Keratinocyte (primary cell): ENCODE measurements around the gene CIB4. TPM values are rescaled to one million over a fixed set of nuclear protein-coding genes. Genes with fewer than 3 reads are reported as not detected.

Source experiments
- DNase-seq: peaks from one replicate; pipeline ENCODE4 v3.0.0-alpha.2; 2011; ENCODE audit warnings: low read depth, missing footprints, low spot score
- FAIRE-seq: peaks from 2 replicates; lab custom pipeline; 2011; peaks lifted over from hg19 to GRCh38; lab: Jason Lieb, UNC
- H2AFZ ChIP-seq: 2 replicates; pipeline ENCODE4 v1.6.0; 2012; ENCODE audit warnings: low read length, control low read depth, inconsistent platforms; ENCODE audit not compliant: control insufficient read depth
- H3K27ac ChIP-seq: 2 replicates; pipeline ENCODE4 v1.5.1; 2011; ENCODE audit warnings: low read length; ENCODE audit not compliant: control insufficient read depth, insufficient read depth
- H3K27me3 ChIP-seq: 3 replicates; pipeline ENCODE4 v1.6.0; 2011; ENCODE audit warnings: low read length; ENCODE audit not compliant: control insufficient read depth, insufficient read depth; ENCODE audit errors: extremely low read depth
- H3K36me3 ChIP-seq, 2 experiments: 2 replicates in 1 of 2; 3 replicates in 1 of 2; pipeline ENCODE4 v1.5.1; 2011; ENCODE audit warnings: low read length in 2 of 2, mild to moderate bottlenecking in 1 of 2; ENCODE audit not compliant: control insufficient read depth in 2 of 2, insufficient read depth in 2 of 2; ENCODE audit errors: extremely low read depth in 1 of 2
- H3K4me1 ChIP-seq: 3 replicates; pipeline ENCODE4 v1.5.1; 2011; ENCODE audit warnings: low read length; ENCODE audit not compliant: control insufficient read depth, insufficient read depth; ENCODE audit errors: extremely low read depth
- H3K4me2 ChIP-seq: 3 replicates; pipeline ENCODE4 v1.6.0; 2011; ENCODE audit warnings: low read depth, low read length; ENCODE audit not compliant: control insufficient read depth, insufficient read depth; ENCODE audit errors: extremely low read depth
- H3K4me3 ChIP-seq, 3 experiments: fragments of 200-600 bp in 1 of 3; sonication (generic) in 1 of 3; 2 replicates in 2 of 3; 3 replicates in 1 of 3; pipeline ENCODE4 v1.5.1; 2011 to 2016; ENCODE audit warnings: low read length in 3 of 3, mild to moderate bottlenecking in 3 of 3, control low read depth in 2 of 3, inconsistent platforms in 1 of 3, low read depth in 1 of 3, mixed read lengths in 1 of 3, mixed run types in 1 of 3, moderate library complexity in 1 of 3; ENCODE audit not compliant: control insufficient read depth in 2 of 3, insufficient read depth in 2 of 3; ENCODE audit errors: extremely low read depth in 1 of 3
- H3K79me2 ChIP-seq: 2 replicates; pipeline ENCODE4 v1.6.0; 2012; ENCODE audit warnings: low read length; ENCODE audit not compliant: control insufficient read depth, insufficient read depth
- H3K9ac ChIP-seq: 3 replicates; pipeline ENCODE4 v1.6.0; 2011; ENCODE audit warnings: low read length; ENCODE audit not compliant: control insufficient read depth, insufficient read depth; ENCODE audit errors: extremely low read depth
- H3K9me1 ChIP-seq: 3 replicates; pipeline ENCODE4 v1.6.0; 2011; ENCODE audit warnings: low read length; ENCODE audit not compliant: control insufficient read depth, insufficient read depth; ENCODE audit errors: extremely low read depth
- H3K9me3 ChIP-seq: 2 replicates; pipeline ENCODE4 v1.5.1; 2012; ENCODE audit warnings: low read depth, low read length; ENCODE audit not compliant: control insufficient read depth
- H4K20me1 ChIP-seq: 3 replicates; pipeline ENCODE4 v1.6.0; 2011; ENCODE audit warnings: low read length; ENCODE audit not compliant: control insufficient read depth, insufficient read depth; ENCODE audit errors: extremely low read depth
- CTCF ChIP-seq, 3 experiments: IDR thresholded peaks in 1 of 3; conservative IDR thresholded peaks in 1 of 3; optimal IDR thresholded peaks in 1 of 3; 2 replicates in 2 of 3; 3 replicates in 1 of 3; pipeline versions ENCODE3 to v1.5.1; 2011; ENCODE audit warnings: low read length in 3 of 3, mild to moderate bottlenecking in 3 of 3, moderate library complexity in 2 of 3, control low read depth in 1 of 3, inconsistent platforms in 1 of 3; ENCODE audit not compliant: insufficient read depth in 2 of 3; ENCODE audit errors: extremely low read depth in 1 of 3
- EZH2 ChIP-seq: IDR thresholded peaks from one replicate; pipeline ENCODE4 v1.6.1; 2012; ENCODE audit warnings: inconsistent platforms, mild to moderate bottlenecking, low read length, moderate library complexity
- dilution Hi-C: fragments of 300-500 bp; cut with MboI; formaldehyde crosslinking; loops from one replicate; pipeline ENCODE4 v1.7.0; 2020; ENCODE audit warnings: low sequenced_read_pairs; ENCODE audit not compliant: extremely low pct_ligation_motif_present
- polyA plus RNA-seq, 5 experiments: library from polyadenylated mRNA; depleted of rRNA in 3 of 5; stranded (reverse) in 3 of 5; stranded (forward) in 1 of 5; unstranded in 1 of 5; fragments of >200 nt; gene quantifications; 1 replicate in 1 of 5; 2 replicates in 3 of 5; 3 replicates in 1 of 5; pipeline versions ENCODE4 v1.2.1 to v1.2.3, GENCODE V29; 2011 to 2012; ENCODE audit warnings: missing spikeins in 2 of 5, low read depth in 1 of 5, low replicate concordance in 1 of 5

CIB4 gene
- polyA plus RNA-seq, 1 donor (not counting 4 experiments of a cell fraction or from before 2014, with no cell fraction given) = not detected

- H3K4me3 ChIP-seq = no peak overlapping the region
- dilution Hi-C loops = no loop called here
- no peak overlapping the region for H3K27ac ChIP-seq
Observed at GRCh38 chr2:26608557-26608956, 32.6 kb downstream of the CIB4 start.

GRCh38 chr2:26607698-26608097, 33.5 kb downstream of the CIB4 start:
- DNase-seq (no peak), FAIRE-seq (no peak)
- Histone ChIP-seq H4K20me1 (no peaks in the 10 kb centered on the region), H3K4me1 (peaks cover 13% of the 10 kb centered on the region), H3K9me1 (no peaks in the 10 kb centered on the region), H2AFZ (no peak overlapping the region), H3K9me3 (no peaks in the 10 kb centered on the region), H3K27ac (no peak overlapping the region), H3K4me2 (no peak overlapping the region), H3K27me3 (peaks cover 2% of the 10 kb centered on the region), H3K9ac (no peak overlapping the region), H3K79me2 (no peaks in the 10 kb centered on the region), H3K36me3 (no peaks in the 10 kb centered on the region), H3K4me3 (no peak overlapping the region)
- dilution Hi-C loops = no loop called here
- TF ChIP-seq EZH2 (no peak), CTCF (optimal IDR thresholded peaks at IDR 0.05 in 1 of 3, IDR thresholded peaks at IDR 0.05 in 1 of 3, conservative IDR thresholded peaks at IDR 0.05 in 1 of 3; ENCODE audit: extremely low read depth in 1 of 3, insufficient read depth in 2 of 3, low read length in 3 of 3) (no peak)

More at GRCh38 chr2:26608557-26608956, 32.6 kb downstream of the CIB4 start:
- H3K27me3 ChIP-seq = no peaks in the 10 kb centered on the region
- no peaks in the 10 kb centered on the region for H3K79me2 ChIP-seq
- no peaks in the 10 kb centered on the region for H4K20me1 ChIP-seq
- H3K4me1 ChIP-seq = peaks cover 13% of the 10 kb centered on the region
- H3K4me2 ChIP-seq = no peak overlapping the region
- H3K9ac ChIP-seq = no peak overlapping the region
- no peaks in the 10 kb centered on the region for H3K36me3 ChIP-seq
- no peak for FAIRE-seq
- H2AFZ ChIP-seq = no peak overlapping the region
- H3K9me1 ChIP-seq = no peaks in the 10 kb centered on the region
- TF ChIP-seq CTCF (optimal IDR thresholded peaks at IDR 0.05 in 1 of 3, IDR thresholded peaks at IDR 0.05 in 1 of 3, conservative IDR thresholded peaks at IDR 0.05 in 1 of 3; ENCODE audit: extremely low read depth in 1 of 3, insufficient read depth in 2 of 3, low read length in 3 of 3) (no peak), EZH2 (no peak)
- DNase-seq = no peak
- H3K9me3 ChIP-seq = no peaks in the 10 kb centered on the region
